GM21526 (cell line): ENCODE results near the gene PLSCR2.
"Not testable (repeated sequence)": the region's sequence is repeated elsewhere in the genome, so short reads cannot be mapped to it uniquely, and the experiment has no call there.

Source experiments
- ATAC-seq: cut with Tn5 transposase; IDR thresholded peaks from one replicate; pipeline ENCODE4 v1.9.1; 2021; ENCODE audit warnings: moderate library complexity; ENCODE audit not compliant: unreplicated experiment, low FRiP score

PLSCR2 gene

GRCh38 chr3:146469150-146470017 is at the start of gene PLSCR2:
TSS of gene PLSCR2 (minus strand) at chr3:146469561. CDS start at chr3:146459904, 9,657 bp downstream.
- ATAC-seq: peak; percentile 100

GRCh38 chr3:146517684-146518435 is 48.5 kb upstream of the PLSCR2 start:
- no peak for ATAC-seq

DNA sequence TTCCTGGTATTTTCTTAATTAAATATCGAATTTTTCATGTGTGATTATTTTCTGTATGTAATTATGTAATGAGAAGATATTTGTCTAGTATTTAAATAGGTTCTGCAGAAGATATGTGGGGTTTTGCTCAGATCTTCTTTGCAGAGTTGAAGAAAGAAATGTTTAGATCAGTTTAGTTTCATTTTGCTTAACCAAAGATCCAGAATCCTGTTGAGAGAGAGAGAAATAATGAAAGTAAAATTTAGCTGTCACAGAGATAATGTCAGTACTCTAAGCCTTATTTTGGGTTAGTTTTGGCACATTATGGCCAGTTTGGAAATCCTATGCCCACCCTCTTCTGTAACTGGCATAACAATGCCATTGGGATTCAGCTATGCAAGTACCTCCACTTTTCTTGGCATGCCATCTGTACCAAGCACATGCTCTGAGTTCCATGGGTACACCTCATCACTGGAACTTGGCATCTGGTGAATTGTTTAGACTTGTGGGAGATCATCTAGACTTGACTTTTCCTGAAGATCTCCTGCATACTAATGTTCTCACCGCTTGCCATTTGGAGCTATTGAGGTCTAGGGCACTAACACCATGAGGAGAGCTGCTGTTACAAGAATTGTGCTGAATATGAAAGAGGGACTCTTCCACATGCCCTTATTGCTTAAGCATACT is 44.2 kb upstream of the PLSCR2 start:
- ATAC-seq: no peak

DNA sequence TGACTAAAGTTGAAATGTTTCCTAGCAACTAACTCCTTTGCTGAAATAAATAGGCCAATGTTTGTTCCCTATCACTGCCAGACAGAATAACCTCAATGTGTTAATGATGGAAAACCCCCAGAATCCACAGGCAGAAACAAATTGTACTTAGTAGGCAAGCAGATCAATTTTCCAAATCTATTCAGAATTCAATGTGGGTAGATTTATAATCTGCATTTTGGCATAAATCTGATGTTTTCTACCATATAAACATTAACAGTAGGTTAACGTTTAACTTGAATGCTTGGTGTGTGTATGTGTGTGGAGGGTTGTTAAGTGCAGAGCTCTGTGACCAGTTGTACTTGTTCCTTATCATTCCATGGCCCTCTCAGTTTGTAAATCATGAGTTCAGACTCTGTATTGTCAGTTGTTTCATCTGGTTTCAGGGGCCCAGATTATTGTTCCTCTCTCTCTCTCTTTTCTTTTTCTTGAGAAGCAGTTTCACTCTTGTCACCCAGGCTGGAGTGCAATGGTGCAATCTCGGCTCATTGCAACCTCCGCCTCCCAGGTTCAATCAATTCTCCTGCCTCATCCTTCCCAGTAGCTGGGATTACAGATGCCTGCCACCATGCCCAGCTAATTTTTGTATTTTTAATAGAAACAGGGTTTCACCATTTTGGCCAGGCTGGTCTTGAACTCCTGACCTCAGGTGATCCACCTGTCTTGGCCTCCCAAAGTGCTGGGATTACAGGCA is 42.2 kb upstream of the PLSCR2 start:
- ATAC-seq: no peak

DNA sequence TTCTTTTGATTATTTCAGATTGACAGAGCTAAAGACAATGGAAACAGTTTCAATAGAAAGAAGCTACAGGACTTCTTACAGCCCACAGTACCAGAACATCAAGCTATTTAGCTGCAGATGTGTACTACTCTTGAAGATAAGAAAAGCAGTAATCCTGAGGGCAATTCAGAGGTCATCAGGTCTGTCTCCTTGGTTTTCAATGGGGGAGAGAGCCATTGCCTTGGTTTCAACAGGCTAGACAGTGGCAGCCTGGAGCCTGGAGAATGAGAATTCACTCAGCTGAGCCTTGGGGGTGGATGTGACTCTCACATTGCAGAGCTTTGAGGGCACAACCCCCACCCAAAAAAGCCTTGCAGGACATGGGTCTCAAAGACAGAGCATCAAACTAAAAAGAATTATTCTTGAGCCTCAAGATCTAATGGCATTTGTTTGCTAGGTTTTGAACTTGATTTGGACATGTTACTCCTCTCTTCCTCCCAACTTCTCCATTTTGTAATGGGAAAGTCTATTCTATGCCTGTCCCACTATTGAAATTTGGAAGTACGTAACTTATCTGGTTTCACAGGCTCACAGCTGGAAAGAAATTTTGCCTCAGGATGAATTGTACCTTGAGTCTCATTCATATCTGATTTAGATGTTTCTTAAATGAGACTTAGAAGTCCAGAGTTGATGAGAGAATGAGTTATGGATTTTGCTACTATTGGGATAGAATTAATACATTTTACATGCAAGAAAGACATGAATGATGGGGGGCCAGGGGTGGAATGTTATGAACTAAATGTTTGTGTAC is 38.2 kb upstream of the PLSCR2 start:
- ATAC-seq: no peak

DNA sequence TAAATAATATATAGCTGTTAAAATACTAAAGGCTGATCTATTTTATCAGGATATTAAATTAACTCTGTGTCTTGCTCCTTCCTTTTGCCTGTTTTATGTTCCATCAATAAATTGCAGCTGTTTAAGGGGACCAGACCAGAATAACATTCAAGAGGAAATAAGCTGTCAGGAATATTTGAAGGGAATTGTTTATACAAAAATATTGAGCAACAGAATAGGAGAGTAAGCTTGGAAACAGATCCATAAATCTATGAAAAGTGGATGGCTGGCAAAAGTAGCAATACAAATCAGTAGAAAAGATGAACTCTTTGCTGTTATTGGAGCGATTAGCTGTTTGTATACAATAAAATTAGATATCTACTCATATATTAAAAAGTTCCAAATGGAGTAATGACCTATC is 36.2 kb upstream of the PLSCR2 start:
- ATAC-seq: no peak

DNA sequence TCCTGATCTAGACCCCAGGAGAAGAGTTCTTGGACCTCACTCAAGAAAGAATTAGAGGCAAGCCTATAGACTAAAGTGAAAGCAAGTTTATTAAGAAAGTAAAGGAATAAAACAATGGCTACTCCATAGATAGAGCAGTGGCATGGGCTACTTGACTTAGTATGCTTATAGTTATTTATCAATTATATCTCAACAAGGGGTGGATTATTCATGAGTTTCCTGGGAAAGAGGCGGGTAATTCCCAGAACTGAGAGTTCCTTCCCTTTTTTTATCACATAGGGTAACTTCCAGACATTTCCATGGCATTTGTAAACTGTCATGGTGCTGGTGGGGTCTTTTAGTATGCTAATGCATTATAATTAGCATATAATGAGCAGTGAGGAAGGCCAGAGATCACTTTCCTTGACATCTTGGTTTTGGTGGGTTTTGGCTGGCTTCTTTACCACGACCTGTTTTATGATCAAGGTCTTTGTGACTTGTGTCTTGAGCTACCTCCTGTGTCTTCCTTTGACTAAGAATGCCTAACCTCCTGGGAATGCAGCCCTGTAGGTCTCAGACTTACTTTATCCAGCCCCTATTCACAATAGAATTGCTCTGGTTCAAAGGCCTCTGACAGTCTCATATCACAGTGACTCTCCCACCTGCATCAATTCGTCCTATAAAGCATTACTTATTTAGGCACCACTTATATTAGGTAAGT is 35.3 kb upstream of the PLSCR2 start:
- no peak for ATAC-seq

GRCh38 chr3:146503461-146504202 is 34.3 kb upstream of the PLSCR2 start:
- ATAC-seq: peak; percentile 98

- ATAC-seq: no peak
Observed at GRCh38 chr3:146502887-146503460, 33.6 kb upstream of the PLSCR2 start.

GRCh38 chr3:146501752-146502151 is 32.4 kb upstream of the PLSCR2 start:
- peak; percentile 46 for ATAC-seq

DNA sequence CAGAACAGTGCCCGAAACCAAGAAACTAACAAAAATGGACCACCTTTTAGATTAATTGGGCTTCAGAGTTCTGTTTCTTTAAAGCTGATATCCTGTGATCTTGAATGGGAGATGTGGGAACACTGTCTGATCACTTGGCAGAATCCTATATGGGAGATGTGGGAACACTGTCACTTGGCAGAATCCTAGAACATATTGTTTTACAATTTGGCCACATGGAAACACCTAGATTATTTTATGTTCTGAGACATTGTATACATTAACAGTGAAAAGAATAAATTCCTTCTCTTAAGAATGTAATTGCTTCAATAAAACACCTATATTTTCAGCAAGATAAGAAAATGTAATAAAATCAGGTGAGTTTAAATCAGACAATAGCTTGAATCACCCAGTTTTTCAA is 30.3 kb upstream of the PLSCR2 start:
- no peak for ATAC-seq

GRCh38 chr3:146498002-146498736 is 28.8 kb upstream of the PLSCR2 start:
- no peak for ATAC-seq

DNA sequence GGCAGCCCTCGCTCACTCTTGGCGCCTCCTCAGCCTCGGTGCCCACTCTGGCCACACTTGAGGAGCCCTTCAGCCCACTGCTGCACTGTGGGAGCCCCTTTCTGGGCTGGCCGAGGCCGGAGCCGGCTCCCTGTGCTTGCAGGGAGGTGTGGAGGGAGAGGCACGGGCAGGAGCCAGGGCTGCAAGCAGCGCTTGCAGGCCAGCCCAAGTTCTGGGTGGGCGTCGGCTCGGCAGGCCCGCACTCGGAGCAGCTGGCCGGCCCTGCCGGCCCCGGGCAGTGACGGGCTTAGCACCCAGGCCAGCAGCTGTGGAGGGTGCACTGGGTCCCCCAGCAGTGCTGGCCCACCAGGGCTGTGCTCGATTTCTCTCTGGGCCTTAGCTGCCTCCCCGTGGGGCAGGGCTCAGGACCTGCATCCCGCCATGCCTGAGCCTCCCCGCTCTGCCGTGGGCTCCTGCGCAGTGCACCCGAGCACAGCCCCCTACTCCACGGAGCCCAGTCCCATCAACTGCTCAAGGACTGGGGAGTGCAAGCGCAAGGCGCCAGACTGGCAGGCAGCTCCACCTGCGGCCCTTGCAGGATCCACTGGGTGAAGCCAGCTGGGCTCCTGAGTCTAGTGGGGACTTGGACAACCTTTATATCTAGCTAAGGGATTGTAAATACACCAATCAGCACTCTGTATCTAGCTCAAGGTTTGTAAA is 27.9 kb upstream of the PLSCR2 start:
- ATAC-seq: not testable (repeated sequence)

DNA sequence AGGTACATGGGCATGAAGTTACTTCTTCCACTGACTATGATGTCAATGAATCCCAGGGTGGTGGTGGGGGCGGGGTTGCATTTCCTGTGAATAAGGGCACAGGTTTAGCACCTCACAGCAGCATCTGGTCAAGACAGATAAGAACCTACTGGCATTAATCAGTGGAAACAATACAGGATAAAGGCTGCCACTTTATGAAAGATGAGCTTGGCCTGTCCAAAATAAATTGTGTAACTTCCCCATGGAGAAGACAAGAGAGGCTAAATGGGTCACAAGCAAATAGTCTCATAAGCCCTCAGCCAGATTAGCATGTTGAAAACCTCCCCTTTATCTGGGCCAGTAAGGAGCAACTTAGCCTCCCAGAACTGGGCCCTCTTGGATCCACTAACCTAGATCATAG is 27.4 kb upstream of the PLSCR2 start:
- no peak for ATAC-seq

- ATAC-seq: no peak
Observed at GRCh38 chr3:146496251-146496650, 26.9 kb upstream of the PLSCR2 start.

DNA sequence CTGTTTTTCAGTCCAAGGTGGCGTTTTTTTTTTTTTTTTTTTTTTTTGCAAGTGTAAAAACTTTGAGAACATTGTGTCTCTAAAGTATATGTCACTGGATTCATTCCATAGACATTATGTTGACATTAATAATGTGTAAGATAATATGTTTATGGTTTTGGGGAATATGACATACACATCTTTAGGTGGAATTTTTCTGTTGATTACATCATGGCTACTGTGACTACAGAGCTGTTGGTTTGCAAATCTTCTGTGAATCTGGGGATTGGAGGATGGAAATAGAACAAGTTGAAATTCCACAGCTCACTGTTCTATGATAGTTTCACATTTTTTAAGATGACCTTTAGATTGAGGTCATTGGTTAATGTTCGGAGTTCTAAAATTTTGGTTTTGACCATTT is 24.4 kb upstream of the PLSCR2 start:
- ATAC-seq: no peak

GRCh38 chr3:146493221-146493620 is 23.9 kb upstream of the PLSCR2 start:
- no peak for ATAC-seq
